ENCODE measurements around the gene CTAGE4.
"Not testable (repeated sequence)": the region's sequence is repeated elsewhere in the genome, so short reads cannot be mapped to it uniquely, and the experiment has no call there.

Gene CTAGE4

DNA sequence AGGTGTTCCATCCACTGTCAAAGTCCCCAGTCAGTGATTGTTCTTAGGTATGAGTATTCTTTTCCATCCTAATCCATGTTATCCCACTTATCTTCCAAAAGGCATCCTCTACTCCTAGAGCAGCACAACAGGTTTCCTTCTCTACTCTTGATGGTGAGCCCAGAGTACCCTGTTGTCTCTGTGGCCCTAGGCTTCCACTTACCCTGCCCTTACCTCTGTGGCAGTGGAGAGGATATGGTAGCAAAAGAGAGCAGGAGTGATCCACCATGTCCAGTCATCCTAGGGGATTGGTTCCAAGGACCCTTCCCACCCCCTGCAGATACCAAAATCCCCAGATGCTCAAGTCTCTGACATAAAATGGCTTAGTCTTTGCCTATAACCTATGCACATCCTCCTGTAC, 33.9 kb downstream of the CTAGE4 start:
- not testable (repeated sequence) for DNase-seq

DNA sequence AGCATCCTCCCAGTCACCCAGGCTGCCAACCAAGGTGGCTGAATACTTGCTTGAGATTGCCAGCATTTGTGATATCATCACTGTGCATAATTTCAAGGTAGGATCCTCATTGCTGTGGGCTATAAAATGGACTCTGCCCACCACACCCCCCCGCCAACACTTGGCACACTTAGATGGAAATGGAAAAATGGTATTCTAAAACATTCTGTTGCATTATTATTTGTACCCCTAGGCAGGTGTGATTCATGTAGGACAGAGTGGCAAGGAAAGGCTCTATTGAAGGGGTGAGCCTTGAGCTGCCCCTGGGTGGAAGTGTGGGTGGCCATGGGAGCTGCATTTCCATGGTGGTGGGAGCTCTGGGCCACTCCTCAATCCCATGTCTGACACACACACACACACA, 35.3 kb downstream of the CTAGE4 start:
- not testable (repeated sequence) for DNase-seq

DNA sequence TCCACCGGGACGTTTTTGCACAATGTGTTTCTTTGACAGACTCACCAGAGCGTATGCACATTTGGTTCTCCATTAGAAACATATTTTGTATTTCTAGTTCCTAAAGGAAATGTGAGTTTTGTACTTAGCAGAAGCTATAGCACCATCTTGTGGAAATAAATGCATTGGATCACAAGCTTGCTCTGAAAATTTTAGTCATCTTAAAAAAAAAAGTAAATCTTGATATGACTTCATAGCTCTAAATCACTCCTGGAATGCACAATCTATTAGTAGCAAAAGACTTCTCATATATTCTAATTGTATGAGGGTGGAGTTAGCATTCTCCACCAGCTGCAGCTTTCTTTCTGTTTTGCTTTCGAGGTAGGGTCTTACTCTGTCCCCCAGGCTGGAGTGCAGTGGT, 35.9 kb downstream of the CTAGE4 start:
- not testable (repeated sequence) for DNase-seq

DNA sequence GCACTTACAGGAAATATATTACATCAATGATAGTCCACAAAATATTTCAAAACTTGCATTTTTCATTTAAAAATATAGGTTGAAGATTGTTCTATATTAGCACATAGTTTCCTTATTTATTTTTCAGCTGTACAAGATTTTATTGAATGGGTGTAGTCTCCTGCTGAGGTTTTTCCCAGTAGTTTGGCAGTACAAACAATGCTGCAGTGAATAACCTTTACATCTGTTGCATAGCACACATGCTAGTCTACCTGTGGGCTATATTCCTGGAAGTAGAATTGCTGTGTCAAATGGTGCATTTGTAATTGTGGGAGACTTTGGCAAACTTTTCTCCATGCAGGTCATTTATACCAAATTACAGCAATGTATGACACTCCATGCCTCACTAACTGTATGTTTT, 37.3 kb downstream of the CTAGE4 start:
- DNase-seq: not testable (repeated sequence)

DNA sequence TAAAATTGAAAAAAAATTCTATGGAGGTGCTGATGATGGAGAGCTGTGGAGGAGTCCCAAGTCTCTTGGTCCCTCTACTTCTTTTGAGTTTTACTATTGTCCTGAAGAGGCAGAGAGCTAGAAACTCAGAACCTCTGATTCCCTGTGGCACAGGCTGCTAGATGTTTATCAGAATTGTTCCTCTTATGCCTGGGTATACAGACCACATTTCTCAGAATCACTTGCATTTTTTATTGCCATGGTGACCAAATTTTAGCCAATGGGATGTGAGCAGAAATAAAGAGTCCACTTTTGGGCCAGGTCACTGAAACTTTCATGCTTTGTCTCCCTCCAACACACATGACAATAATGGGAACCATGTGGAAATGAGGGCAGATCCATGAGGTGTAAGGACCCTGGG, 40.4 kb downstream of the CTAGE4 start:
- not testable (repeated sequence) for DNase-seq

DNA sequence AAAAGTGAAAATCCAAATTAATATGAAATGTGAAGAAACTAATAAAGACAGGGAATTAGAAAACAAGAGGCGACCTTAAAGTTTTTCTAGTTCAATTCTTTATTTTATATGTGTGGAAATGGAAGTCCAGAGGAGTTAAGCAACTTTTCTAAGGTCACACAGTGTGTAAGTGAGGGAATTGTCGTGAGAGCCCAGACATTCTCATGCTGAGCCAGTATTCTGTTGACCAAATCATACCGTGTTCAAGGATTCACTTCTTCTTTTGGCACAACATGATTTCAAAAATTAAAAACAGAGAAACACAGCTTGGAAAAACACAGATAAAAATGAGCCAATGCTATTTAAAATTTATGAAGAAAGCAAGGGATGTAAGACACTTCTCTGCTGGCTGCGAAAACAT, 43.6 kb downstream of the CTAGE4 start:
- DNase-seq: not testable (repeated sequence)

DNA sequence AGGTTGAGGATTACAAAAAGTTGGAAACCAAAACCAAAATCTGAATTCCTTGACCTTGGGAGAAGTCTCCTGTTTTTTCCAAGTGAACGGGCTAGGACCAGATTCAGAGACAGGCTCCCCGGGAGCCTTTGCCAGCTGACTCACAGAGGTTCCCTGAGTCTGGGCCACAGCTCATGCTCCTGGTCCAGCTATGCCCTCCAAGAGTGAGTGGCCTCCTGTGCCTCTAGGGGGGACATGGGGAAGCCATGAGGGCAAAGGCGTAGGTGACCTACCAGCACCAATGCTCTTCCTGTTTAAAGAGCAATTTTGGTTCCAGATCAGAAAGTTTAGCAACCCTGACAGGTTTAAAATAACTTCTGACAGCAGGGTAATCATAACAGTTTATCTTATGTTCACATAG, 45.5 kb downstream of the CTAGE4 start:
- not testable (repeated sequence) for DNase-seq

DNA sequence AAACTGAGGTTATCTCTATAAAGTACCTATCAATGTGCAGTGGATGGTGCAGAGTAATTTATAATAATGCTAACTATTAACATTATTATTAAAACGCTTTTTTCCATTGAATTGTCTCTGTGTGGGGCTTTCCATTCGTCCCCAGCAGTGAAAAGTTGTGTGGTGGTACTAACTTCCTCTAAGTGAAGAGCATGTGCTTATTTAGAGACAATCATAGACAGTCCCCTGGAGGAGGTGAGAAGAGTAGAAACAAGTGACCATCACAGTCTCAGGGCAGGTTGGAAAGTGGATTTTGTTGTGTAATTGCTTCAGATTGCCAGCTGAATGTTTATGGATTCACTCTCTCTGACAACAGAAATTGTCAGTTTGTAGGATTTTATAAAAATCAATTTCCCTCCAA, 47.8 kb downstream of the CTAGE4 start:
- not testable (repeated sequence) for DNase-seq

DNA sequence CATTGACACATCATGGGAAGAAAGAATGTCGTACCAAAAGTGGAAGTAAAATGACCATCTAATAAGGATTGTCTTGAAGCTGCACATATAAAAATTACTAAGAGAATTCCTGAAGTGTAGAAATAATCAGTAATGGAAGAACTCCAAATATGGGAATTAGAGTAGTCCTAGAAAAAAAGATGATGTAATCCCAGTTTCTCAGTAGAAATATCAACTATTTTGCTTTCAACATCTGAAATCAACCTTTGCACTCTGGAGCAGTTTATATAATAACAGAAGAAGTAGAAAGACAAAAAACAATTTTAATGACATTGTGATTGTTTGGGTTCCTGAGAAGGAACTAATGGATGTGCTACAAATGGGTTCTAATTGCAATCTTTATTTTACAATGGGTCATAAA, 49.8 kb downstream of the CTAGE4 start:
- DNase-seq: not testable (repeated sequence)

All from hematopoietic multipotent progenitor cell treated with erythropoietin and hydrocortisone succinate and interleukin-3 and kit ligand, for 6 days (in vitro differentiated cells).